Lower lobe of right lung (tissue), 2 donors: ENCODE results near the gene ZBTB22. TPM values are rescaled to one million over a fixed set of nuclear protein-coding genes. Genes with fewer than 3 reads are reported as not detected.

Experiments
- ATAC-seq, 2 donors: fragments of 200-7000 bp; cut with Tn5 transposase; one replicate each; pipeline ENCODE4 v1.9.1; 2020 to 2022; ENCODE audit warnings: mild to moderate bottlenecking in 2 of 2, moderate library complexity in 2 of 2
- DNase-seq: peaks from one replicate; pipeline ENCODE4 v3.0.0-alpha.2; 2020
- H3K27ac ChIP-seq: fragments of 200-600 bp; one replicate; pipeline ENCODE4 v1.8.0; 2022
- H3K27me3 ChIP-seq: fragments of 200-600 bp; one replicate; pipeline ENCODE4 v1.8.0; 2022; ENCODE audit warnings: low read depth
- H3K36me3 ChIP-seq: fragments of 200-600 bp; one replicate; pipeline ENCODE4 v1.8.0; 2022; ENCODE audit warnings: mild to moderate bottlenecking
- H3K4me1 ChIP-seq: fragments of 200-600 bp; one replicate; pipeline ENCODE4 v1.8.0; 2022
- H3K4me3 ChIP-seq: fragments of 200-600 bp; one replicate; pipeline ENCODE4 v1.8.0; 2022; ENCODE audit warnings: mild to moderate bottlenecking
- H3K9me3 ChIP-seq: fragments of 200-600 bp; one replicate; pipeline ENCODE4 v1.8.0; 2022
- CTCF ChIP-seq: fragments of 200-600 bp; IDR thresholded peaks from one replicate; pipeline ENCODE4 v1.8.0; 2022; ENCODE audit warnings: antibody characterized with exemption, mild to moderate bottlenecking
- intact Hi-C: fragments of 100-400 bp; cut with DNase I; formaldehyde crosslinking; loops from one replicate; pipeline ENCODE4 v1.11.0; 2022
- total RNA-seq: library from RNA; stranded (reverse); fragmentation: NEBNext Ultra II Directional; extraction: Animal tissue kit (Norgen Biotek cat#: 25700); gene quantifications from one replicate; pipeline ENCODE4 v1.2.1, GENCODE V29; 2021
- donor health status: DM: no; HTN: yes; CAD: no; lungs with severe emphysema.

Gene ZBTB22
- total RNA-seq, 1 donor from 2014 or later, result 27.5 TPM

- ATAC-seq (no peak), DNase-seq (no peak)
- TF ChIP-seq CTCF, result no peak
- intact Hi-C loops, result no loop called here
- H3K4me1 ChIP-seq, result peaks cover 41% of the 10 kb centered on the region
- H3K27ac ChIP-seq, result peak overlapping the region; percentile 89
- H3K4me3 ChIP-seq, result peak overlapping the region; percentile 71
- H3K36me3 ChIP-seq, result peaks cover 23% of the 10 kb centered on the region
- no peaks in the 10 kb centered on the region for H3K27me3 ChIP-seq
- no peaks in the 10 kb centered on the region for H3K9me3 ChIP-seq
Measured at GRCh38 chr6:33324125-33324524, 6.6 kb upstream of the ZBTB22 start.

- Histone ChIP-seq H3K4me3 (peak overlapping the region; percentile 71), H3K36me3 (peaks cover 28% of the 10 kb centered on the region), H3K9me3 (no peaks in the 10 kb centered on the region), H3K4me1 (peaks cover 46% of the 10 kb centered on the region), H3K27ac (peak overlapping the region; percentile 89), H3K27me3 (no peaks in the 10 kb centered on the region)
- DNase-seq (no peak), ATAC-seq (peak in 1 of 2 donors; percentile 8)
- intact Hi-C loops, result no loop called here
- no peak for TF ChIP-seq CTCF
Measured at GRCh38 chr6:33323623-33323948, 6.0 kb upstream of the ZBTB22 start.

- DNase-seq (no peak), ATAC-seq (no peak)
- peak overlapping the region; percentile 71 for H3K4me3 ChIP-seq
- intact Hi-C loops, result no loop called here
- no peaks in the 10 kb centered on the region for H3K27me3 ChIP-seq
- peaks cover 62% of the 10 kb centered on the region for H3K4me1 ChIP-seq
- no peak overlapping the region for H3K27ac ChIP-seq
- TF ChIP-seq CTCF, result no peak
- H3K9me3 ChIP-seq, result no peaks in the 10 kb centered on the region
- peaks cover 29% of the 10 kb centered on the region for H3K36me3 ChIP-seq
Measured at GRCh38 chr6:33321227-33321626, 3.7 kb upstream of the ZBTB22 start.

- TF ChIP-seq CTCF, result no peak
- Histone ChIP-seq H3K4me3 (no peak overlapping the region), H3K27me3 (no peaks in the 10 kb centered on the region), H3K9me3 (no peaks in the 10 kb centered on the region), H3K36me3 (peaks cover 33% of the 10 kb centered on the region), H3K4me1 (peaks cover 65% of the 10 kb centered on the region), H3K27ac (peak overlapping the region; percentile 4)
- no peak for DNase-seq
- intact Hi-C loops, result no loop called here
- no peak for ATAC-seq
Measured at GRCh38 chr6:33320315-33321181, 3.0 kb upstream of the ZBTB22 start.

GRCh38 chr6:33319939-33320314 is 2.4 kb upstream of the ZBTB22 start:
- intact Hi-C loops, result no loop called here
- Histone ChIP-seq H3K4me1 (peaks cover 71% of the 10 kb centered on the region), H3K36me3 (peaks cover 33% of the 10 kb centered on the region), H3K27ac (no peak overlapping the region), H3K27me3 (no peaks in the 10 kb centered on the region), H3K9me3 (no peaks in the 10 kb centered on the region), H3K4me3 (no peak overlapping the region)
- no peak for ATAC-seq
- TF ChIP-seq CTCF, result no peak
- DNase-seq, result no peak
